H9 (cell line): ENCODE results near the gene MARF1. TPM values are rescaled to one million over a fixed set of nuclear protein-coding genes. Genes with fewer than 3 reads are reported as not detected.

Experiments
- DNase-seq: peaks from one replicate; pipeline ENCODE4 v3.0.0-alpha.2; 2017
- H2AFZ ChIP-seq: one replicate; pipeline ENCODE4 v1.6.1; 2013; ENCODE audit warnings: mild to moderate bottlenecking, low read length, control low read depth, moderate library complexity
- H2AK5ac ChIP-seq: 2 replicates; pipeline ENCODE4 v1.6.1; 2013; ENCODE audit warnings: low read length, control low read depth, mixed read lengths; ENCODE audit not compliant: insufficient read length
- H2BK120ac ChIP-seq: one replicate; pipeline ENCODE4 v1.6.1; 2013; ENCODE audit warnings: low read depth, mild to moderate bottlenecking, low read length, control low read depth, inconsistent platforms; ENCODE audit not compliant: poor library complexity, severe bottlenecking
- H2BK12ac ChIP-seq: 2 replicates; pipeline ENCODE4 v1.6.1; 2013; ENCODE audit warnings: low read length, control low read depth, mixed read lengths, low read depth; ENCODE audit not compliant: insufficient read length
- H2BK15ac ChIP-seq: 2 replicates; pipeline ENCODE4 v1.6.1; 2013; ENCODE audit warnings: low read depth, low read length, control low read depth
- H2BK20ac ChIP-seq: one replicate; pipeline ENCODE4 v1.6.1; 2013; ENCODE audit warnings: low read depth, mild to moderate bottlenecking, low read length, control low read depth, inconsistent platforms; ENCODE audit not compliant: poor library complexity, severe bottlenecking
- H2BK5ac ChIP-seq: 2 replicates; pipeline ENCODE4 v1.6.1; 2013; ENCODE audit warnings: low read length, control low read depth, mixed read lengths; ENCODE audit not compliant: insufficient read length
- H3K14ac ChIP-seq: 2 replicates; pipeline ENCODE4 v1.6.1; 2013; ENCODE audit warnings: low read length, control low read depth; ENCODE audit not compliant: insufficient read depth
- H3K18ac ChIP-seq: 2 replicates; pipeline ENCODE4 v1.6.1; 2013; ENCODE audit warnings: low read depth, mild to moderate bottlenecking, mixed read lengths, low read length, control low read depth; ENCODE audit not compliant: insufficient read length
- H3K23ac ChIP-seq: 2 replicates; pipeline ENCODE4 v1.6.1; 2013; ENCODE audit warnings: low read length, control low read depth, mixed read lengths, low read depth; ENCODE audit not compliant: insufficient read length
- H3K23me2 ChIP-seq: 2 replicates; pipeline ENCODE4 v1.6.1; 2013; ENCODE audit warnings: low read depth, mild to moderate bottlenecking, mixed read lengths, low read length, control low read depth; ENCODE audit not compliant: insufficient read length, poor library complexity, severe bottlenecking
- H3K27ac ChIP-seq: 2 replicates; pipeline ENCODE4 v1.5.1; 2013; ENCODE audit warnings: low read length, control low read depth, mixed read lengths, low read depth; ENCODE audit not compliant: insufficient read length
- H3K27me3 ChIP-seq: 2 replicates; pipeline ENCODE4 v1.6.1; 2013; ENCODE audit warnings: low read length, control low read depth, inconsistent platforms; ENCODE audit not compliant: insufficient read depth
- H3K4ac ChIP-seq: 2 replicates; pipeline ENCODE4 v1.6.1; 2013; ENCODE audit warnings: low read depth, mild to moderate bottlenecking, control low read depth, inconsistent platforms, low read length, moderate library complexity
- H3K4me1 ChIP-seq: 2 replicates; pipeline ENCODE4 v1.6.1; 2013; ENCODE audit warnings: low read length, control low read depth, inconsistent platforms; ENCODE audit not compliant: insufficient read depth
- H3K4me2 ChIP-seq: 2 replicates; pipeline ENCODE4 v1.6.1; 2013; ENCODE audit warnings: low read length, control low read depth, mixed read lengths; ENCODE audit not compliant: insufficient read length, insufficient read depth
- H3K56ac ChIP-seq: 2 replicates; pipeline ENCODE4 v1.6.1; 2013; ENCODE audit warnings: low read depth, mild to moderate bottlenecking, mixed read lengths, low read length, control low read depth; ENCODE audit not compliant: insufficient read length
- H3K79me1 ChIP-seq: 2 replicates; pipeline ENCODE4 v1.6.1; 2013; ENCODE audit warnings: low read depth, mild to moderate bottlenecking, moderate library complexity, low read length, control low read depth, inconsistent platforms; ENCODE audit not compliant: insufficient read depth, poor library complexity, severe bottlenecking
- H3K79me2 ChIP-seq: 2 replicates; pipeline ENCODE4 v1.6.1; 2013; ENCODE audit warnings: low read length, control low read depth, inconsistent platforms; ENCODE audit not compliant: insufficient read depth
- H3K9ac ChIP-seq: 2 replicates; pipeline ENCODE4 v1.6.1; 2013; ENCODE audit warnings: low read length, control low read depth, mixed read lengths; ENCODE audit not compliant: insufficient read length; ENCODE audit errors: extremely low read depth
- H3K9me3 ChIP-seq: one replicate; pipeline ENCODE4 v1.6.1; 2013; ENCODE audit warnings: low read depth, low read length, inconsistent platforms; ENCODE audit not compliant: control insufficient read depth
- H3T11ph ChIP-seq: one replicate; pipeline ENCODE4 v1.6.1; 2013; ENCODE audit warnings: mild to moderate bottlenecking, low read length, control low read depth, inconsistent platforms
- H4K20me1 ChIP-seq: one replicate; pipeline ENCODE4 v1.6.1; 2013; ENCODE audit not compliant: control insufficient read depth, insufficient read length, insufficient read depth
- H4K5ac ChIP-seq: 2 replicates; pipeline ENCODE4 v1.6.1; 2013; ENCODE audit warnings: low read depth, mild to moderate bottlenecking, mixed read lengths, low read length, control low read depth; ENCODE audit not compliant: insufficient read length
- H4K8ac ChIP-seq: replicated peaks from 2 replicates; pipeline ENCODE4 v1.6.1; 2013; ENCODE audit warnings: low read length, control low read depth, mixed read lengths, low read depth; ENCODE audit not compliant: insufficient read length
- H4K91ac ChIP-seq: 2 replicates; pipeline ENCODE4 v1.6.1; 2013; ENCODE audit warnings: low read depth, mild to moderate bottlenecking, moderate library complexity, mixed read lengths, low read length, control low read depth; ENCODE audit not compliant: insufficient read length
- H3K27ac Mint-ChIP-seq, 3 experiments: 2 replicates in 2 of 3; 3 replicates in 1 of 3; pipeline ENCODE4 v1.8.0; 2020 to 2021; ENCODE audit warnings: mixed read lengths in 3 of 3, mild to moderate bottlenecking in 1 of 3, moderate library complexity in 1 of 3
- H3K27me3 Mint-ChIP-seq: 2 replicates; pipeline ENCODE4 v1.8.0; 2021; ENCODE audit warnings: low read depth, mild to moderate bottlenecking, moderate library complexity, mixed read lengths
- H3K36me3 Mint-ChIP-seq, 3 experiments: 2 replicates in 2 of 3; 3 replicates in 1 of 3; pipeline ENCODE4 v1.8.0; 2020 to 2021; ENCODE audit warnings: low read depth in 3 of 3, mixed read lengths in 3 of 3; ENCODE audit not compliant: insufficient read depth in 1 of 3
- H3K4me1 Mint-ChIP-seq, 2 experiments: 2 replicates each; pipeline ENCODE4 v1.8.0; 2020; ENCODE audit warnings: mixed read lengths in 2 of 2
- H3K4me3 Mint-ChIP-seq, 2 experiments: 2 replicates in 1 of 2; 3 replicates in 1 of 2; pipeline ENCODE4 v1.8.0; 2020 to 2021; ENCODE audit warnings: mild to moderate bottlenecking in 2 of 2, mixed read lengths in 2 of 2, moderate library complexity in 1 of 2
- H3K9me3 Mint-ChIP-seq, 2 experiments: 2 replicates in 1 of 2; 3 replicates in 1 of 2; pipeline ENCODE4 v1.8.0; 2020; ENCODE audit warnings: mild to moderate bottlenecking in 2 of 2, mixed read lengths in 2 of 2, moderate library complexity in 1 of 2
- WGBS: extraction: QIAGEN DNeasy Blood & Tissue Kit; methylation state at CpG from one replicate; pipeline ENCODE4 v1.1.7; 2013; ENCODE audit warnings: missing lambda C conversion rate, low lambda C conversion rate, mixed read lengths; ENCODE audit not compliant: insufficient read length; ENCODE audit errors: extremely low coverage; 5-methylcytosine and 5-hydroxymethylcytosine counted together
- total RNA-seq: library from RNA; stranded (reverse); gene quantifications from 2 replicates; pipeline ENCODE4 v1.2.1, GENCODE V29; 2021
- TF ChIP-seq, protein P1 (sequence below): fragments of 200-600 bp; sonication (generic); conservative IDR thresholded peaks from 3 replicates; pipeline ENCODE4 v1.8.0; 2021; ENCODE audit warnings: antibody characterized with exemption, mild to moderate bottlenecking

Gene MARF1
- total RNA-seq, 1 experiment from 2014 or later, result 23.3 TPM

DNA sequence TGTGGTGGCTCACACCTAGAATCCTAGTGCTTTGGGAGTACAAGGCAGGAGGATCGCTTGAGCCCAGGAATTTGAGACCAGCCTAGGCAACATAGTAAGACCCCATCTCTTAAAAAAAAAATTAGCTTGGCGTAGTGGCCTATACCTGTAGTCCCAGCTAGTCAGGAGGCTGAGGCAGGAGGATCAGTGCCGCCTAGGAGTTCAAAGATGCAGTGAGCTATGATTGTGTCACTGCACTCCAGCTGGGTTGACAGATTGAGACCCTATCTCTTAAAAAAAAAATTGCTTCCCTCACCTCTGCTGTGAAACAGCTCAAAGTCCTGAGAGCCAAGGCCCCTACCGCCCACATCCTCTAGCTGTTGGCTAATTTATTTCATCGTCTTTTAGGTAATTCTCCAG, 17.2 kb upstream of the MARF1 start:
- TF ChIP-seq, protein P1, sequence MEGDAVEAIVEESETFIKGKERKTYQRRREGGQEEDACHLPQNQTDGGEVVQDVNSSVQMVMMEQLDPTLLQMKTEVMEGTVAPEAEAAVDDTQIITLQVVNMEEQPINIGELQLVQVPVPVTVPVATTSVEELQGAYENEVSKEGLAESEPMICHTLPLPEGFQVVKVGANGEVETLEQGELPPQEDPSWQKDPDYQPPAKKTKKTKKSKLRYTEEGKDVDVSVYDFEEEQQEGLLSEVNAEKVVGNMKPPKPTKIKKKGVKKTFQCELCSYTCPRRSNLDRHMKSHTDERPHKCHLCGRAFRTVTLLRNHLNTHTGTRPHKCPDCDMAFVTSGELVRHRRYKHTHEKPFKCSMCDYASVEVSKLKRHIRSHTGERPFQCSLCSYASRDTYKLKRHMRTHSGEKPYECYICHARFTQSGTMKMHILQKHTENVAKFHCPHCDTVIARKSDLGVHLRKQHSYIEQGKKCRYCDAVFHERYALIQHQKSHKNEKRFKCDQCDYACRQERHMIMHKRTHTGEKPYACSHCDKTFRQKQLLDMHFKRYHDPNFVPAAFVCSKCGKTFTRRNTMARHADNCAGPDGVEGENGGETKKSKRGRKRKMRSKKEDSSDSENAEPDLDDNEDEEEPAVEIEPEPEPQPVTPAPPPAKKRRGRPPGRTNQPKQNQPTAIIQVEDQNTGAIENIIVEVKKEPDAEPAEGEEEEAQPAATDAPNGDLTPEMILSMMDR, result no peak
- no peak overlapping the region for H2BK120ac ChIP-seq
- no peak overlapping the region for H4K8ac ChIP-seq
- H3K14ac ChIP-seq, result no peak overlapping the region
- H3K4ac ChIP-seq, result no peak overlapping the region
- H3K36me3 Mint-ChIP-seq, result peaks cover 4 to 18% (median 15%) of the 10 kb centered on the region in 3 experiments; a peak in 6 of 7 replicates
- H2BK5ac ChIP-seq, result no peak overlapping the region
- no peak overlapping the region for H3K4me2 ChIP-seq
- no peak overlapping the region for H3K18ac ChIP-seq
- no peaks in the 10 kb centered on the region; the same call in 1 of the 2 replicates for H3K27me3 Mint-ChIP-seq
- H2BK12ac ChIP-seq, result no peak overlapping the region
- peaks cover 3% of the 10 kb centered on the region for H3K79me1 ChIP-seq
- H3K9me3 ChIP-seq, result no peaks in the 10 kb centered on the region
- H3K4me1 Mint-ChIP-seq, result peaks cover 0 to 3% of the 10 kb centered on the region in 2 experiments; a peak in 1 of 4 replicates
- no peaks in the 10 kb centered on the region for H3K23me2 ChIP-seq
- H3T11ph ChIP-seq, result no peak overlapping the region
- H3K27me3 ChIP-seq, result no peaks in the 10 kb centered on the region
- H2BK15ac ChIP-seq, result no peak overlapping the region
- H4K5ac ChIP-seq, result no peak overlapping the region
- H3K9me3 Mint-ChIP-seq, result no peaks in the 10 kb centered on the region
- H3K27ac Mint-ChIP-seq, result peak overlapping the region in 2 of 3 experiments; percentile 46 to 50; a peak in 5 of 7 replicates
- no peak overlapping the region for H2AK5ac ChIP-seq
- no peak overlapping the region for H2AFZ ChIP-seq
- no peak overlapping the region for H2BK20ac ChIP-seq
- no peaks in the 10 kb centered on the region for H4K20me1 ChIP-seq
- H4K91ac ChIP-seq, result no peak overlapping the region
- H3K27ac ChIP-seq, result no peak overlapping the region
- WGBS, result no CpG with 5 or more reads among the region's 5 CpGs
- H3K4me3 Mint-ChIP-seq, result no peak overlapping the region
- no peak overlapping the region for H3K23ac ChIP-seq
- no peak overlapping the region for H3K56ac ChIP-seq
- no peak overlapping the region for H3K9ac ChIP-seq
- no peaks in the 10 kb centered on the region; the same call in 1 of the 2 replicates for H3K79me2 ChIP-seq
- no peak for DNase-seq
- no peaks in the 10 kb centered on the region for H3K4me1 ChIP-seq
